ENCODE results near the gene ADAM10.
A peak's percentile ranks its signal among the peaks of the same experiment; 100 is the strongest.

Gene ADAM10

GRCh38 chr15:58546635-58547627 lies 202.6 kb downstream of the ADAM10 start:
- H3K4me3 ChIP-seq (ENCODE audit: extremely low read depth, insufficient read depth, low read length, poor library complexity, severe bottlenecking) = no peak overlapping the region
- no peaks in the 10 kb centered on the region for H3K9me3 ChIP-seq (ENCODE audit: control insufficient read depth, low read length)
- WGBS, 2 experiments (ENCODE audit: insufficient coverage in 2 of 2) = 91 to 97% methylated on average over 10 to 12 of the region's 13 CpGs
- no peaks in the 10 kb centered on the region for H3K36me3 ChIP-seq (ENCODE audit: control insufficient read depth, insufficient read depth, low read length)
- H3K4me1 ChIP-seq (ENCODE audit: control insufficient read depth, insufficient read depth, low read length, poor library complexity, severe bottlenecking) = peaks cover 55% of the 10 kb centered on the region
- peak overlapping the region; percentile 82 for H3K27ac ChIP-seq (ENCODE audit: low read depth, low read length, severe bottlenecking)

- Histone ChIP-seq H3K4me3 (ENCODE audit: extremely low read depth, insufficient read depth, low read length, poor library complexity, severe bottlenecking) (no peak overlapping the region), H3K36me3 (ENCODE audit: control insufficient read depth, insufficient read depth, low read length) (no peaks in the 10 kb centered on the region), H3K27ac (ENCODE audit: low read depth, low read length, severe bottlenecking) (no peak overlapping the region), H3K9me3 (ENCODE audit: control insufficient read depth, low read length) (no peaks in the 10 kb centered on the region), H3K4me1 (ENCODE audit: control insufficient read depth, insufficient read depth, low read length, poor library complexity, severe bottlenecking) (peaks cover 47% of the 10 kb centered on the region)
- 100% methylated on average over 6 of the region's 9 CpGs for WGBS, 2 experiments (ENCODE audit: insufficient coverage in 2 of 2)
Observed at GRCh38 chr15:58546066-58546591, 203.4 kb downstream of the ADAM10 start.

GRCh38 chr15:58545307-58546065 lies 204.0 kb downstream of the ADAM10 start:
- Histone ChIP-seq H3K36me3 (ENCODE audit: control insufficient read depth, insufficient read depth, low read length) (no peaks in the 10 kb centered on the region), H3K9me3 (ENCODE audit: control insufficient read depth, low read length) (no peaks in the 10 kb centered on the region), H3K4me3 (ENCODE audit: extremely low read depth, insufficient read depth, low read length, poor library complexity, severe bottlenecking) (no peak overlapping the region), H3K4me1 (ENCODE audit: control insufficient read depth, insufficient read depth, low read length, poor library complexity, severe bottlenecking) (peaks cover 45% of the 10 kb centered on the region), H3K27ac (ENCODE audit: low read depth, low read length, severe bottlenecking) (no peak overlapping the region)
- WGBS, 2 experiments (ENCODE audit: insufficient coverage in 2 of 2) = 96 to 99% methylated on average over 12 to 18 of the region's 18 CpGs

GRCh38 chr15:58544756-58545155 lies 204.8 kb downstream of the ADAM10 start:
- peaks cover 38% of the 10 kb centered on the region for H3K4me1 ChIP-seq (ENCODE audit: control insufficient read depth, insufficient read depth, low read length, poor library complexity, severe bottlenecking)
- no peaks in the 10 kb centered on the region for H3K9me3 ChIP-seq (ENCODE audit: control insufficient read depth, low read length)
- no peak overlapping the region for H3K4me3 ChIP-seq (ENCODE audit: extremely low read depth, insufficient read depth, low read length, poor library complexity, severe bottlenecking)
- no peaks in the 10 kb centered on the region for H3K36me3 ChIP-seq (ENCODE audit: control insufficient read depth, insufficient read depth, low read length)
- WGBS, 2 experiments (ENCODE audit: insufficient coverage in 2 of 2) = 90 to 100% methylated on average over 1 to 2 of the region's 5 CpGs
- H3K27ac ChIP-seq (ENCODE audit: low read depth, low read length, severe bottlenecking) = no peak overlapping the region

- Histone ChIP-seq H3K36me3 (ENCODE audit: control insufficient read depth, insufficient read depth, low read length) (no peaks in the 10 kb centered on the region), H3K27ac (ENCODE audit: low read depth, low read length, severe bottlenecking) (no peak overlapping the region), H3K9me3 (ENCODE audit: control insufficient read depth, low read length) (no peaks in the 10 kb centered on the region), H3K4me3 (ENCODE audit: extremely low read depth, insufficient read depth, low read length, poor library complexity, severe bottlenecking) (no peak overlapping the region), H3K4me1 (ENCODE audit: control insufficient read depth, insufficient read depth, low read length, poor library complexity, severe bottlenecking) (peaks cover 29% of the 10 kb centered on the region)
- 92 to 98% methylated on average over 6 to 9 of the region's 17 CpGs for WGBS, 2 experiments (ENCODE audit: insufficient coverage in 2 of 2)
Observed at GRCh38 chr15:58543664-58544335, 205.7 kb downstream of the ADAM10 start.

- no peaks in the 10 kb centered on the region for H3K9me3 ChIP-seq (ENCODE audit: control insufficient read depth, low read length)
- no peak overlapping the region for H3K4me3 ChIP-seq (ENCODE audit: extremely low read depth, insufficient read depth, low read length, poor library complexity, severe bottlenecking)
- peaks cover 9% of the 10 kb centered on the region for H3K4me1 ChIP-seq (ENCODE audit: control insufficient read depth, insufficient read depth, low read length, poor library complexity, severe bottlenecking)
- H3K27ac ChIP-seq (ENCODE audit: low read depth, low read length, severe bottlenecking) = no peak overlapping the region
- WGBS, 2 experiments (ENCODE audit: insufficient coverage in 2 of 2) = 89 to 98% methylated on average over 17 to 18 of the region's 22 CpGs
- H3K36me3 ChIP-seq (ENCODE audit: control insufficient read depth, insufficient read depth, low read length) = no peaks in the 10 kb centered on the region
Observed at GRCh38 chr15:58541410-58542087, 208.0 kb downstream of the ADAM10 start.

- 86% methylated on average over 1 of the region's 1 CpG; no CpG with 5 or more reads in 1 of the 2 experiments for WGBS, 2 experiments (ENCODE audit: insufficient coverage in 2 of 2)
- H3K4me1 ChIP-seq (ENCODE audit: control insufficient read depth, insufficient read depth, low read length, poor library complexity, severe bottlenecking) = no peaks in the 10 kb centered on the region
- H3K27ac ChIP-seq (ENCODE audit: low read depth, low read length, severe bottlenecking) = no peak overlapping the region
- no peak overlapping the region for H3K4me3 ChIP-seq (ENCODE audit: extremely low read depth, insufficient read depth, low read length, poor library complexity, severe bottlenecking)
- no peaks in the 10 kb centered on the region for H3K36me3 ChIP-seq (ENCODE audit: control insufficient read depth, insufficient read depth, low read length)
- no peaks in the 10 kb centered on the region for H3K9me3 ChIP-seq (ENCODE audit: control insufficient read depth, low read length)
Observed at GRCh38 chr15:58539548-58539947, 210.0 kb downstream of the ADAM10 start.

GRCh38 chr15:58538901-58539300 lies 210.6 kb downstream of the ADAM10 start:
- Histone ChIP-seq H3K27ac (ENCODE audit: low read depth, low read length, severe bottlenecking) (no peak overlapping the region), H3K36me3 (ENCODE audit: control insufficient read depth, insufficient read depth, low read length) (no peaks in the 10 kb centered on the region), H3K4me3 (ENCODE audit: extremely low read depth, insufficient read depth, low read length, poor library complexity, severe bottlenecking) (no peak overlapping the region), H3K4me1 (ENCODE audit: control insufficient read depth, insufficient read depth, low read length, poor library complexity, severe bottlenecking) (no peaks in the 10 kb centered on the region), H3K9me3 (ENCODE audit: control insufficient read depth, low read length) (no peaks in the 10 kb centered on the region)
- WGBS, 2 experiments (ENCODE audit: insufficient coverage in 2 of 2) = 70 to 95% methylated on average over 2 of the region's 3 CpGs
